OCI-LY3 (cell line): Measurements from ENCODE around the gene CCDC157.

Source experiments
- H2AFZ ChIP-seq: fragments of 200-600, 300-600 bp; shearing (Covaris generic); 2 replicates; pipeline ENCODE4 v1.6.0; 2014; ENCODE audit warnings: antibody characterized with exemption, low read depth, low read length
- H3K27ac ChIP-seq: fragments of 200-600, 300-600 bp; sonication (generic); 2 replicates; pipeline ENCODE4 v1.5.1; 2014; ENCODE audit warnings: mild to moderate bottlenecking, low read length, moderate library complexity, mixed read lengths
- H3K27me3 ChIP-seq: fragments of 200-600, 300-600 bp; sonication (generic); 2 replicates; pipeline ENCODE4 v1.6.1; 2014; ENCODE audit warnings: low read depth, low read length, mixed read lengths
- H3K36me3 ChIP-seq: fragments of 200-600, 300-600 bp; sonication (generic); replicated peaks from 2 replicates; pipeline ENCODE3; 2014; ENCODE audit warnings: low read depth, low read length, mixed read lengths
- H3K4me1 ChIP-seq: fragments of 300-600, 200-600 bp; sonication (generic); 2 replicates; pipeline ENCODE4 v1.6.1; 2014; ENCODE audit warnings: low read length, mixed read lengths
- H3K4me2 ChIP-seq: fragments of 200-600, 300-600 bp; sonication (generic); 2 replicates; pipeline ENCODE4 v1.6.1; 2014; ENCODE audit warnings: low read length, mixed read lengths
- H3K4me3 ChIP-seq: fragments of 300-600, 200-600 bp; sonication (generic); 2 replicates; pipeline ENCODE4 v1.5.1; 2014; ENCODE audit warnings: antibody characterized with exemption, mild to moderate bottlenecking, low read length, moderate library complexity
- H3K79me2 ChIP-seq: fragments of 300-600, 200-600 bp; shearing (Covaris generic); 2 replicates; pipeline ENCODE4 v1.6.1; 2014; ENCODE audit warnings: mild to moderate bottlenecking, low read length, mixed read lengths
- H3K9ac ChIP-seq: fragments of 300-600, 200-600 bp; shearing (Covaris generic); 2 replicates; pipeline ENCODE4 v1.6.0; 2014; ENCODE audit warnings: mild to moderate bottlenecking, low read length, moderate library complexity
- H3K9me3 ChIP-seq: fragments of 200-600, 300-600 bp; shearing (Covaris generic); 2 replicates; pipeline ENCODE4 v1.6.1; 2014; ENCODE audit warnings: low read length, mixed read lengths; ENCODE audit not compliant: insufficient read depth
- H4K20me1 ChIP-seq: fragments of 200-600, 300-600 bp; sonication (generic); 2 replicates; pipeline ENCODE4 v1.6.1; 2016; ENCODE audit warnings: low read length, mixed read lengths; ENCODE audit not compliant: insufficient read depth
- CTCF ChIP-seq: fragments of 200-600, 300-600 bp; sonication (generic); IDR thresholded peaks from 2 replicates; pipeline ENCODE4 v1.5.1; 2014; ENCODE audit warnings: antibody characterized with exemption, low read length, low read depth
- EZH2phosphoT487 ChIP-seq: fragments of 200-600 bp; shearing (Covaris generic); IDR thresholded peaks from 2 replicates; pipeline ENCODE4 v1.6.1; 2018; ENCODE audit warnings: antibody characterized with exemption, mixed run types, low read depth

CCDC157 gene

GRCh38 chr22:30338802-30339201 is 18.0 kb upstream of the CCDC157 start:
- Histone ChIP-seq H2AFZ (no peak overlapping the region), H3K36me3 (peaks cover 95% of the 10 kb centered on the region), H3K4me3 (no peak overlapping the region), H4K20me1 (0 out of 2 replicates have a peak, but pooled peaks cover 4% of the 10 kb centered on the region), H3K4me1 (no peaks in the 10 kb centered on the region), H3K9me3 (no peaks in the 10 kb centered on the region), H3K79me2 (no peaks in the 10 kb centered on the region), H3K9ac (no peak overlapping the region), H3K4me2 (no peak overlapping the region), H3K27me3 (no peaks in the 10 kb centered on the region), H3K27ac (no peak overlapping the region)
- TF ChIP-seq CTCF, result no peak
- TF ChIP-seq EZH2phosphoT487, result no peak

- Histone ChIP-seq H3K9me3 (no peaks in the 10 kb centered on the region), H3K36me3 (peaks cover 95% of the 10 kb centered on the region), H3K4me2 (no peak overlapping the region), H3K27me3 (no peaks in the 10 kb centered on the region), H2AFZ (no peak overlapping the region), H3K9ac (no peak overlapping the region), H3K4me3 (no peak overlapping the region), H3K4me1 (no peaks in the 10 kb centered on the region), H3K79me2 (no peaks in the 10 kb centered on the region), H4K20me1 (peaks cover under 1% of the 10 kb centered on the region; the same call in 1 of the 2 replicates), H3K27ac (no peak overlapping the region)
- TF ChIP-seq CTCF (no peak), EZH2phosphoT487 (no peak)
Measured at GRCh38 chr22:30340911-30341685, 15.7 kb upstream of the CCDC157 start.

GRCh38 chr22:30344447-30345200 is 12.2 kb upstream of the CCDC157 start:
- Histone ChIP-seq H3K27me3 (no peaks in the 10 kb centered on the region), H3K9me3 (no peaks in the 10 kb centered on the region), H4K20me1 (peaks cover 20% of the 10 kb centered on the region), H3K4me1 (peaks cover 11% of the 10 kb centered on the region), H3K27ac (no peak overlapping the region), H3K9ac (no peak overlapping the region), H3K4me2 (no peak overlapping the region), H3K4me3 (no peak overlapping the region), H2AFZ (no peak overlapping the region), H3K79me2 (peaks cover 28% of the 10 kb centered on the region), H3K36me3 (peaks cover 89% of the 10 kb centered on the region)
- no peak for TF ChIP-seq CTCF
- no peak for TF ChIP-seq EZH2phosphoT487

- no peak overlapping the region for H3K9ac ChIP-seq
- no peak overlapping the region for H3K27ac ChIP-seq
- peaks cover 55% of the 10 kb centered on the region for H3K79me2 ChIP-seq
- H3K4me2 ChIP-seq, result no peak overlapping the region
- H2AFZ ChIP-seq, result no peak overlapping the region
- H3K36me3 ChIP-seq, result peaks cover 86% of the 10 kb centered on the region
- peaks cover 11% of the 10 kb centered on the region for H3K4me1 ChIP-seq
- H3K27me3 ChIP-seq, result no peaks in the 10 kb centered on the region
- no peak for TF ChIP-seq EZH2phosphoT487
- no peak for TF ChIP-seq CTCF
- peaks cover 20% of the 10 kb centered on the region for H4K20me1 ChIP-seq
- no peak overlapping the region for H3K4me3 ChIP-seq
- no peaks in the 10 kb centered on the region for H3K9me3 ChIP-seq
Measured at GRCh38 chr22:30347255-30347892, 9.4 kb upstream of the CCDC157 start.
